ENCODE data around the gene LRRC58.

DNA sequence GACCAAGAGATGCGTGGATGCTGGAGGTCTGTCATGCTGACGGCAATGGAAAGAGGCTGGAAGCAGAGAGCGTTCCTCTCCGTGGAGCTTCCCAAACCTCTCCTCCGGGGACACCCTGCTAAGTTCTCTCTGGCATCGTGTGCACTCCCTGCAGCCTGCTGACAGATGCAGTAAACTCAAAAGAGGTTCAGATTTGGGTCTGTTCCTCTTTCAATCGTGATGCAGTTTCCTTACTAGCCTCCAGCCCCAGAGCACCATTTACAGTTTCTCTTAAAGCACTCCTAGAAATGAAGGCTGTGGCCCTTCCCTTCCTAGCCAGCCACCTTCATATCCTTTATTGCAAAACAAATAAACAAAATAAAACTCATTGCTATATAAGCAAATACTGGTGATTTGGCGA lies 47.3 kb upstream of the LRRC58 start:
- TF ChIP-seq, protein P1, sequence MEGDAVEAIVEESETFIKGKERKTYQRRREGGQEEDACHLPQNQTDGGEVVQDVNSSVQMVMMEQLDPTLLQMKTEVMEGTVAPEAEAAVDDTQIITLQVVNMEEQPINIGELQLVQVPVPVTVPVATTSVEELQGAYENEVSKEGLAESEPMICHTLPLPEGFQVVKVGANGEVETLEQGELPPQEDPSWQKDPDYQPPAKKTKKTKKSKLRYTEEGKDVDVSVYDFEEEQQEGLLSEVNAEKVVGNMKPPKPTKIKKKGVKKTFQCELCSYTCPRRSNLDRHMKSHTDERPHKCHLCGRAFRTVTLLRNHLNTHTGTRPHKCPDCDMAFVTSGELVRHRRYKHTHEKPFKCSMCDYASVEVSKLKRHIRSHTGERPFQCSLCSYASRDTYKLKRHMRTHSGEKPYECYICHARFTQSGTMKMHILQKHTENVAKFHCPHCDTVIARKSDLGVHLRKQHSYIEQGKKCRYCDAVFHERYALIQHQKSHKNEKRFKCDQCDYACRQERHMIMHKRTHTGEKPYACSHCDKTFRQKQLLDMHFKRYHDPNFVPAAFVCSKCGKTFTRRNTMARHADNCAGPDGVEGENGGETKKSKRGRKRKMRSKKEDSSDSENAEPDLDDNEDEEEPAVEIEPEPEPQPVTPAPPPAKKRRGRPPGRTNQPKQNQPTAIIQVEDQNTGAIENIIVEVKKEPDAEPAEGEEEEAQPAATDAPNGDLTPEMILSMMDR (IDR thresholded peaks at IDR 0.05), result no peak
- TF ChIP-seq, protein P2, sequence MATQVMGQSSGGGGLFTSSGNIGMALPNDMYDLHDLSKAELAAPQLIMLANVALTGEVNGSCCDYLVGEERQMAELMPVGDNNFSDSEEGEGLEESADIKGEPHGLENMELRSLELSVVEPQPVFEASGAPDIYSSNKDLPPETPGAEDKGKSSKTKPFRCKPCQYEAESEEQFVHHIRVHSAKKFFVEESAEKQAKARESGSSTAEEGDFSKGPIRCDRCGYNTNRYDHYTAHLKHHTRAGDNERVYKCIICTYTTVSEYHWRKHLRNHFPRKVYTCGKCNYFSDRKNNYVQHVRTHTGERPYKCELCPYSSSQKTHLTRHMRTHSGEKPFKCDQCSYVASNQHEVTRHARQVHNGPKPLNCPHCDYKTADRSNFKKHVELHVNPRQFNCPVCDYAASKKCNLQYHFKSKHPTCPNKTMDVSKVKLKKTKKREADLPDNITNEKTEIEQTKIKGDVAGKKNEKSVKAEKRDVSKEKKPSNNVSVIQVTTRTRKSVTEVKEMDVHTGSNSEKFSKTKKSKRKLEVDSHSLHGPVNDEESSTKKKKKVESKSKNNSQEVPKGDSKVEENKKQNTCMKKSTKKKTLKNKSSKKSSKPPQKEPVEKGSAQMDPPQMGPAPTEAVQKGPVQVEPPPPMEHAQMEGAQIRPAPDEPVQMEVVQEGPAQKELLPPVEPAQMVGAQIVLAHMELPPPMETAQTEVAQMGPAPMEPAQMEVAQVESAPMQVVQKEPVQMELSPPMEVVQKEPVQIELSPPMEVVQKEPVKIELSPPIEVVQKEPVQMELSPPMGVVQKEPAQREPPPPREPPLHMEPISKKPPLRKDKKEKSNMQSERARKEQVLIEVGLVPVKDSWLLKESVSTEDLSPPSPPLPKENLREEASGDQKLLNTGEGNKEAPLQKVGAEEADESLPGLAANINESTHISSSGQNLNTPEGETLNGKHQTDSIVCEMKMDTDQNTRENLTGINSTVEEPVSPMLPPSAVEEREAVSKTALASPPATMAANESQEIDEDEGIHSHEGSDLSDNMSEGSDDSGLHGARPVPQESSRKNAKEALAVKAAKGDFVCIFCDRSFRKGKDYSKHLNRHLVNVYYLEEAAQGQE (IDR thresholded peaks at IDR 0.05; ENCODE audit: insufficient read depth in 1 of 2, low read depth in 2 of 2, low read length in 1 of 2), result no peak
- TF ChIP-seq POLR2AphosphoS5 (IDR thresholded peaks at IDR 0.05; ENCODE audit: low read depth, low read length) (no peak), TCF7L2 (IDR thresholded peaks at IDR 0.05; ENCODE audit: low read depth, low read length) (no peak)
